Measurements from ENCODE around the gene DENND1A.

- TF ChIP-seq CTCF (IDR thresholded peaks at IDR 0.05): no peak
- no peak for TF ChIP-seq POLR2AphosphoS5 (IDR thresholded peaks at IDR 0.05)
Observed at GRCh38 chr9:123872710-123873109, 57.2 kb downstream of the DENND1A start.
